Chondrocyte (in vitro differentiated cells): ENCODE results near the gene PRPF40A. TPM values are rescaled to one million over a fixed set of nuclear protein-coding genes. Genes with fewer than 3 reads are reported as not detected.
A peak's percentile ranks its signal among the peaks of the same experiment; 100 is the strongest.
"Not testable (repeated sequence)": the region's sequence is repeated elsewhere in the genome, so short reads cannot be mapped to it uniquely, and the experiment has no call there.

Experiments used
- DNase-seq: peaks from one replicate; pipeline ENCODE4 v3.0.0; 2021; ENCODE audit warnings: mixed read lengths, low spot score
- H3K27ac Mint-ChIP-seq: one replicate; pipeline ENCODE4 v1.8.0; 2021; ENCODE audit warnings: mild to moderate bottlenecking, moderate library complexity, mixed read lengths; ENCODE audit not compliant: unreplicated experiment
- H3K27me3 Mint-ChIP-seq: 2 replicates; pipeline ENCODE4 v1.8.0; 2021; ENCODE audit warnings: low read depth, mixed read lengths
- H3K36me3 Mint-ChIP-seq: 2 replicates; pipeline ENCODE4 v1.8.0; 2021; ENCODE audit warnings: low read depth, mixed read lengths
- H3K4me1 Mint-ChIP-seq: 2 replicates; pipeline ENCODE4 v1.8.0; 2021; ENCODE audit warnings: low read depth, mild to moderate bottlenecking, mixed read lengths
- H3K4me3 Mint-ChIP-seq: one replicate; pipeline ENCODE4 v1.8.0; 2021; ENCODE audit warnings: mild to moderate bottlenecking, moderate library complexity, mixed read lengths; ENCODE audit not compliant: unreplicated experiment
- H3K9me3 Mint-ChIP-seq: 2 replicates; pipeline ENCODE4 v1.8.0; 2021; ENCODE audit warnings: low read depth, mixed read lengths
- total RNA-seq: library from RNA; stranded (reverse); gene quantifications from 3 replicates; pipeline ENCODE4 v1.2.1, GENCODE V29; 2021
- TF ChIP-seq, protein P1 (sequence below): fragments of 200-600 bp; sonication (generic); IDR thresholded peaks from 2 replicates; pipeline ENCODE4 v1.5.0; 2021; ENCODE audit warnings: antibody characterized with exemption, mild to moderate bottlenecking, moderate library complexity

Gene PRPF40A
- total RNA-seq, 1 donor from 2014 or later: 67.6 TPM

DNA sequence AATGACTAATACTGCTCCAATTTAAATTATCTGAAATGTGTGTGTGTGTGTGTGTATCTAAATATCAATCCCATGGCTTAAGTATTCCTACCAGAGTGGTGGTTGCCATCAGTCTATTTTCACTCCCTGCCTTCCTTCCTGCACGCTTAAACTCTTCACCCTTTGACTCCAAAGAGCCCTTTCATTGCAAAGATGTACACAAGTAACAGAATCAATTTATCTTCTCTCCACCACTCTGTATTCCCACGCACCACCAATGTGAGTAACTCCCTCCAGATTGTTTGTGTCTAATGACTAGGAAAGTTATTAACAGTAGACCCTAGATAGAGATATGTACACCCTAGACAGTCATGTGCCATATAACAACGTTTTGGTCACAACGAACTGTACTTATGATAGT lies 44.0 kb upstream of the PRPF40A start:
- H3K9me3 Mint-ChIP-seq: no peaks in the 10 kb centered on the region
- TF ChIP-seq, protein P1, sequence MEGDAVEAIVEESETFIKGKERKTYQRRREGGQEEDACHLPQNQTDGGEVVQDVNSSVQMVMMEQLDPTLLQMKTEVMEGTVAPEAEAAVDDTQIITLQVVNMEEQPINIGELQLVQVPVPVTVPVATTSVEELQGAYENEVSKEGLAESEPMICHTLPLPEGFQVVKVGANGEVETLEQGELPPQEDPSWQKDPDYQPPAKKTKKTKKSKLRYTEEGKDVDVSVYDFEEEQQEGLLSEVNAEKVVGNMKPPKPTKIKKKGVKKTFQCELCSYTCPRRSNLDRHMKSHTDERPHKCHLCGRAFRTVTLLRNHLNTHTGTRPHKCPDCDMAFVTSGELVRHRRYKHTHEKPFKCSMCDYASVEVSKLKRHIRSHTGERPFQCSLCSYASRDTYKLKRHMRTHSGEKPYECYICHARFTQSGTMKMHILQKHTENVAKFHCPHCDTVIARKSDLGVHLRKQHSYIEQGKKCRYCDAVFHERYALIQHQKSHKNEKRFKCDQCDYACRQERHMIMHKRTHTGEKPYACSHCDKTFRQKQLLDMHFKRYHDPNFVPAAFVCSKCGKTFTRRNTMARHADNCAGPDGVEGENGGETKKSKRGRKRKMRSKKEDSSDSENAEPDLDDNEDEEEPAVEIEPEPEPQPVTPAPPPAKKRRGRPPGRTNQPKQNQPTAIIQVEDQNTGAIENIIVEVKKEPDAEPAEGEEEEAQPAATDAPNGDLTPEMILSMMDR: no peak
- no peak overlapping the region for H3K27ac Mint-ChIP-seq
- peaks cover 14% of the 10 kb centered on the region for H3K36me3 Mint-ChIP-seq
- H3K4me3 Mint-ChIP-seq: no peak overlapping the region
- no peaks in the 10 kb centered on the region for H3K27me3 Mint-ChIP-seq
- no peak for DNase-seq
- no peaks in the 10 kb centered on the region for H3K4me1 Mint-ChIP-seq

DNA sequence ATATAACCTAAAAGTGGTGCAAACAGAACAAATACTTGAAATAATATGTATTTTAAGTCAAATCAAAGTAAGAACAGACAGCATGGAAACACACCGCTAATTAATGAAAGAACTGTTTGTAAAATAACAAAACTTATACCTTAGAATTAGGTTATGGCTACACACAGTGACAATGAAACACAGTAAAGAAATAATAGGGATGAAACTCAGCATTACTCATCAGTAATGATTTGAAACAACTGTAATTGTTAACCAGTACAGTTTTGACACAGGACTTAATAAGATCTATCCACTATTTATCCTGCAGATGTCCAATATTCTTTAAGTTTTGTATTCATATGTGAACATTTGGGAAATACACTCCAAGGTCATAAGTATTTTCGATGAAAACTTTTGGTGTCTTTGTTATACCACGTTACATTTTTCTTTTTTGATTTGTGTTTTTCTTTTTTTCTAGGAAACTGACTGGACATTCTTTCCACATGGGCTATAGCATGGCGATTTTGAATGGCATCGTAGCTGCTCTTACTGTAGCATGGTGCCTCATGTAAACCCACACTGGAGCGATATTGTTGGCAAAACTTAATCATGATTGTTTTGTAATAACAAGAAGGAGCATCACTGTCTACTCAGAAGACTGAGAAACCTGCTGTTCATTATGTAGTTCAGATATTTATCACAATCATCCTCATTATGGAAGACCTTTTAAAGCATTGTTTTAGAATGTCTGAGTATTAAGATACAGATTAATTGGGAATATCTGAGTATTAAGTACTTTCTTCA lies 42.2 kb upstream of the PRPF40A start:
- Mint-ChIP-seq H3K27ac (no peak overlapping the region), H3K9me3 (no peaks in the 10 kb centered on the region), H3K36me3 (peaks cover 17% of the 10 kb centered on the region), H3K4me3 (no peak overlapping the region), H3K27me3 (no peaks in the 10 kb centered on the region), H3K4me1 (no peaks in the 10 kb centered on the region)
- DNase-seq: no peak
- TF ChIP-seq, protein P1: no peak

DNA sequence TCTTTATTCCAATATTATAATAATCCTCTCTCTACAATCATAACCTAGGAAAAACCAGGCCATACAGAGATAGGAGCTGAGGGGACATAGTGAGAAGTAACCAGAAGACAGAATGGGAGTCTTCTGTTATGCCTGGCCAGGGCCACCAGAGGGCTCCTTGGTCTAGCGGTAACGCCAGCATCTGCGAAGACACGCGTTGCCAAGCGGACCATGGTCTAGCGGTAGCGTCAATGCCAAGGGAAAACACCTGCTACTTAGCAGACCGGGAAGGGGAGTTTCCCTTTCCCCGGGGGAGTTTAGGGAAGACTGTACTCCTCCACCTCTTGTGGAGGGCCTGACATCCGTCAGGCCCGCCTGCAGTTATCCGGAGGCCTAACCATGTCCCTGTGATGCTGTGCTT lies 37.8 kb upstream of the PRPF40A start:
- H3K27ac Mint-ChIP-seq: no peak overlapping the region
- TF ChIP-seq, protein P1: peak; percentile 58
- DNase-seq: no peak

DNA sequence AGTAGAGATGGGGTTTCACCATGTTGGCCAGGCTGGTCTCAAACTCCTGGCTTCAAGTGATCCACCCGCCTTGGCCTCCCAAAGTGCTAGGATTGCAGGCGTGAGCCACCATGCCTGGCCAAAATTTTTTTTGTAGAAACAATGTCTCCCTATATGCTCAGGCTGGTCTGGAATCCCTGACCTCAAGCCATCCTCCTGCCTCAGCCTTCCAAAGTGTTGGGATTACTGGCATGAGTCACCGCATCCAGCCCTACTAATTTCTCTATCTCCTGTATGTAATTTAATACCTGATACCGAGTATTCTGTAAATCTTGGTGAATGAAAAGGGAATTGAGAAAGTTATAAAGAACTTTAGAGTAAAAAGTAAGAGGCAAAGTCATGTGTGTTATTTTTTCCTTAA lies 30.5 kb upstream of the PRPF40A start:
- H3K4me3 Mint-ChIP-seq, DNase-seq, H3K9me3 Mint-ChIP-seq, H3K27me3 Mint-ChIP-seq, H3K27ac Mint-ChIP-seq: not testable (repeated sequence)
- Mint-ChIP-seq H3K36me3 (peaks cover 16% of the 10 kb centered on the region), H3K4me1 (peaks cover 13% of the 10 kb centered on the region)

More for the DNA sequence above, 37.8 kb upstream of the PRPF40A start:
- Mint-ChIP-seq H3K36me3 (peaks cover 23% of the 10 kb centered on the region), H3K27me3 (no peaks in the 10 kb centered on the region), H3K9me3 (no peaks in the 10 kb centered on the region), H3K4me1 (no peaks in the 10 kb centered on the region), H3K4me3 (no peak overlapping the region)

DNA sequence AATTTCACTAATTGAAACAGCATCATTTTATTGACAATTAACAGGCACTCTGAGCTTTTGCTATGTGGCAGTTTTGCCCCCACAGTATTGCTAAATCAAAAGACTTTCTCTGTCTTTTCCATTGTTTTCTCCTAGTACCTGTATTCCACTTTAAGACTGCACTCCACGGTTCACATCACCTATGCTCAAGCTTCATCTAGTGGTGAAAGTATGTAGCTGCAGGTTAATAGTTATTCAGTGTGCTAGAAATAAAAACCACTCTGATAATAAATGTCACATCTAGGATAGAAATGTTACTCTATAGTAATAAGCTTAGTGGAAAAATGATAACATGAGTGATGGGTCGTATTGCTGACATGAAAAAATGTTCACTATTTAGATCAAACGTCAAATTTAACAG lies 25.7 kb upstream of the PRPF40A start:
- peaks cover 7% of the 10 kb centered on the region for H3K36me3 Mint-ChIP-seq
- H3K27me3 Mint-ChIP-seq: no peaks in the 10 kb centered on the region
- H3K4me1 Mint-ChIP-seq: peaks cover 13% of the 10 kb centered on the region
- no peak overlapping the region for H3K27ac Mint-ChIP-seq
- TF ChIP-seq, protein P1: peak; percentile 72
- H3K4me3 Mint-ChIP-seq: no peak overlapping the region
- no peak for DNase-seq
- H3K9me3 Mint-ChIP-seq: no peaks in the 10 kb centered on the region
